HG03469 (cell line): ENCODE data around the gene CUEDC1.
A peak's percentile ranks its signal among the peaks of the same experiment; 100 is the strongest.

Experiments
- ATAC-seq: cut with Tn5 transposase; IDR thresholded peaks from one replicate; pipeline ENCODE4 v1.9.1; 2021; ENCODE audit warnings: mild to moderate bottlenecking, moderate library complexity, moderate number of reproducible peaks; ENCODE audit not compliant: unreplicated experiment

CUEDC1 gene

DNA sequence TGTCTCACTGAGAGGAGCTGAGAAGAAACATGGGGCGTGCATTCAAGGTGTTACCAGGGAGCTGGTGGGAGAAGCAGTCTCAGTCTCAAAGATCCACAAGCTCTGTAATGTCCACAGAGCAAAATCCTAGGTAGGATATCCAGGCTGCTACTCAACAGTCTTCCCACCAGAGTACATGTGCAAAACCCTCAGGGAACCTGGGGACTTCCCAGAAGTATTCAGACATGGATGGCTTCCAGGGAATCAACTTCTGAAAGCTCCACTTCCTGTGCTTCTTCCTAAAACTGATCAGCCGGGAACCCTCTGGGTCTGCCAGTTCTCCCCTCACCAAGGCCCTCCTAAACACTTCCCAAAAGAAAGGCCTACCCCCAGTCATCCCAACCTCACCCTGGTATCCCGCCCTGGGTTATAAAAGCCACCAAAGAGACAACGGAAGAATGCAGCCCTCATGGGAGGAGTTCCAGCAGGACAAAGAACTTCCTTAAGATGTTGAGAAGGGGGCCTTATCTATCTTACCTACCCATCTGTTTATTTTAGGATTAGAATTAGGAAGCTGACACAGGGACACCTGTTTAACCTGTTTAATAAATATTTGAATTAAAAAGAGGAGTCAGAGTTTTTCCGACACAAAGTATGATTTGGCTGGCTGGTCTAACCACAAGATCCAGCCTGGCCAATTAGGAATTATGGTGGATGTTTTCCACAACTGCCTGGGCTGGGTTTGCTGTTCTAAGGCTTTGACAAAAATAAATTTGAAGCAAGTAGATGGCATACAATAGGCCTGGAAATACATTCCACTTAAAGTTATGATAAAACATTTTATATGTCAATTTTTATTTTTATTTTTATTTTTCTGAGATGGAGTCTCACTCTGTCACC, 37.0 kb downstream of the CUEDC1 start:
- ATAC-seq = no peak

DNA sequence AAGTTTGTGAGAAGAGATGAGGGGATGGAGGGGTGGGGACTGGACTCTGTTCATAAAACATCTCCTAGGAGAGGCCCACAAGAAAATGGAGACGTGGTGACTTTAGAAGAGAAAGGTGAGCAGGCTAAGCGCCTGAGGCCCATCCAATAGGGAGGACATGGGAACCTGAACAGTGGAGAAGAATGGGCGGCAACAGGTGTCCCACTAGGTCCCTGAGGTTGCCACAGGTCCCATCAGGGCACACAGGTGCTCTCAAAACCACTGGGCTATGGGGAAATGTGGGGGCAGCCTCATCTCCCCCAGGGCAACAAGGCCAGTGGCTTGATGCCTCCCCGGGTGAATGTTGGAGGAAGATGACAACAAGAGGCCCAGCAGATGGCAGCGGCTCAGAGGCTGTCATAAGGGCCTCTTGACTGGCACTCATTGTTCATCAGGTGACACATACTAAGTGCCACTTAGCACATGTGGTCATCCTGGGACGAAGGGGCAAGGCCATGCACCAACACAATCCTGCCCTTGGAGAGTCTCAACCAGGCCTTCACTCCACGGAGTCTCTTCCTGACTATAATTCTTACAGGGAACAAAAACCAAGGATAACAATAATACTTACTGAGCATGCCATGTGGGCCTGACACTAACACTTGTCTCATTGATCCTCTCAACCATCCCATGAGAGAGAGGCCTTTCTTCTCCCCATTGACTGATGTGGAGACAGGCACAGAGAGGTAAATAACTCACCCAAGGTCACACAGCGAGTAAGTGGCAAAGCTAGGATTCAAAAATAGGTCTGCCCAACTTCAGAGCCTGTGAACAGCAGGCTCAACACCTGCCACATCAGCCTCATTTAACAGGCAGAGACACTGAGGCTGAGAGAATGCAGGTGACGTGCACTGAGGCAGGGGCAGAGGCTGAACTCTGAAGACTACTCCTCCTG, 38.0 kb downstream of the CUEDC1 start:
- ATAC-seq = no peak

DNA sequence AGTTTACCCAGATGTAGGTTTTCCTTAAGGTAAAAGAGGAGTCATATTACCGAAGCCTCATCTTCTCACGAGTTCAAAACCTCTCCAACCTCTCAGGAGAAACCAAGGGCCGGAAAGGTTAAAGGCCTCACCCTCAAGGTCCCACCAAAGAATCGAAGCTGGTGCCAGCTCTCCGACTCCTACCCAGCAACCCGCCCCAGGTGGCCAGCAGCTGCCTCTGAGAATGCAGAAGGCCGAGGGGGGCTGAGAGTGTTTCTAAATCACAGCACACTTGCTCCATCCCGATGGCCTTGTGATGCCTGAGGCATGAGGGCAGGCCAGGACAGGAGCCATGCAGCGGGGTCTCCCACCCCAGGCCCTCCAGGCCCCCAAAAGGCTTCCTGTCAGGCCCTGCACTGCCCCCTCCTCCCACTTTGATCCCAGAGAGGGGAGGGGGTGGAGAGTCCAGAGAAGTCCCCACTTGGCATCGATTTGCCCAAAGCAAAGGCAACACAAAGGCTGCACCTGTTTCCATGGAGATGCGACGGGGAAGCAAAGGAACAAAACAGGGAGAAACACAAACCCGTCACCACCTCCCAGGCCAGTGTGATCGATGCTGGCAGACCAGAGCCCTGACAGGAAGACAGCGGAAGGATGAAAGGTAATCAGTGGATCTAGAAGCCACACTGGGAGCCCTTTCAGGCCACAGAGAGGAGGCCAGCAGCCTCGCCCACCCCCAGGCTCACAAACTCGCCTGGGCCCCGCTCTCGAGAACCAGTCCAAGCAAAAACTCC, 39.0 kb downstream of the CUEDC1 start:
- ATAC-seq = no peak

DNA sequence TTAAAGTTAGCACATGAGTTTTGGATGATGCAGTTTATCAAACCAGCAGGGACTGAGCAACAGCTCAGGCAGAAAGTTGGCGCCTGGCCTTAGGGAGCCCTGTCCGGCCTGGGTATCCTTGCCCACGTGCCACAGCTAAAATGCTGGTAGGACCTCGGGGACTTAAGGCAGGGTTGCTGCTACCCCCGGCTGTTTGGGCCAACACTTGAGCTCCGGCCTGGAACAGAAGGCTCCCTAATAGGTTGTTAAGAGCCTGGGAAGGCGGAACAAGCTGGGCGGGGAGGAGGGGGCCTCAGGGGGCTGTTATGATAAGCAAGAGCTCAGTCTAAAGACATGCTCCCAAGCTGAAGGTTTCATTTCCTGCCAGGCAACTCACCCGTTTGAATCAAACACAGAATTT, 39.7 kb downstream of the CUEDC1 start:
- no peak for ATAC-seq

DNA sequence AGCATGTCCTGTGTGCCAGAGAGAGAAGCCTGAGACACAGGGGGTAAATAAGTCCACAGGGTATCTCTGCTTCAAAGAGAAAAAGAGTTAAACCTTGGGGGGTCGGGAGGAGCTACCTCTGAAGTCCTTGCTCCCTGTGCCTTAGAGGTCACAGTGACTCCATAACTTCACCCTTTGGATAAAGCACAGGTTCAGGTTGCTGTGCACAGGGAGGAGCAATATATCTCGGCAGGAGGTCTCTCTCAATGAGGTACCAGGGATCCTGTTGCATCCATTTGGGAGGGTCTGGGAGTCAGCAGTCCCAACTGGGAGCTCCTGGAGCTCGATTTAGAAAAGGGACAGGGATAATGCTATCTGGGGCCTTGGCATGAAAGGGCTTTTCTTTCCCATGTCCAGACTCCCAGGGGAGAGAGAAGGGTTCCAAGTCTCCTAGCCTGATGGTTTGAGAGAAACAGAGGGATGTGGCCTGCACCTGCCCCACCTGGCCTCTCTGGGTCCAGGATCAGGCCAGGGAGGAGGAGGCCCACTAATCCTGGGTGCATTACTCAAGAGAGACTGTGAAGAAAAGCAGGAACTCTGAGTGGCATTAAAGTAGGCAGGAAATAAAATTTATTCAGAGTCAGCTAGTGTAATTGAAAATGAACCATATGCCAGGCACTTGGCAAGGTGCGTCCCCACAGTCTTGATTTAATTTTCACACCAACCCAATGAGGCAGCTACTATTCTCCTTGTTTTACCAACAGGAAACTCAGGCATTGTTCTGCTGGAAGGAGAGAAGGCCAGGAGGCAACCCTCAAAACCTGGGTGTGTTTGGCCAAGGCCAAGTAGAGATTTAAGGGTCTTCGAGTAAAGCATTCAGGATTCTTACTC, 40.7 kb downstream of the CUEDC1 start:
- no peak for ATAC-seq

DNA sequence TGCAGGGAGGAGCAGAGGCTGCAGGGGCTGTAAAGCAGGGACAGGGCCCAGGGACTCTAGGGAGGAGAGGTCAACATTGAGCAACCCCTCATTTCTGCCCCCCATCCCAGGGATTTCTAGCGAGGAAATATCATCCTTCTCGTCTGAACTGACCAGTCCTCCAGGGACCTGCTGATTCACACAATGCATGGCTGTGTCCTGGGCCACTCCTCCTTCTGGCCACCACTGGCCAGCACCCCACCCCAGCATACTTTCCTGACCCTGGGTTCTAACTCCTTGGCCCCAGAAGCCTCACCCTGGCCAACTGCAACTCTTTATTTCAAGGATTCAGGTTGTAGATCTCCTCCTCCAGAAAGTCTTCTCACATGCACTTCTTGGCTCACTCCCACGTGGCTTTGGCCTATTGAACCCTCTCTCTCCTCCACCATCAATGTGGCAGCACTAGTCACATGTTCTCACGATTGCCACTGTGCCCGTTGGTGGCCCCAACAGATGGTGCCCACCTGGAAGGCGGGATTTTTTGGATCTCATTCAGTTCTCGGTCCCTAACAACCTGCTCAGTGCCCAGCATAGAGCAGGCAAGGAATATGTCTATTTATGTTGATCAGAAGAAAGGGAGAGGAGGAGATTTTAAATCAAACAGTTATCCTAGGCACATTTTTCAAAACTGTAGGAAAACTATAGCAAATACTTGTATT, 41.5 kb downstream of the CUEDC1 start:
- no peak for ATAC-seq

DNA sequence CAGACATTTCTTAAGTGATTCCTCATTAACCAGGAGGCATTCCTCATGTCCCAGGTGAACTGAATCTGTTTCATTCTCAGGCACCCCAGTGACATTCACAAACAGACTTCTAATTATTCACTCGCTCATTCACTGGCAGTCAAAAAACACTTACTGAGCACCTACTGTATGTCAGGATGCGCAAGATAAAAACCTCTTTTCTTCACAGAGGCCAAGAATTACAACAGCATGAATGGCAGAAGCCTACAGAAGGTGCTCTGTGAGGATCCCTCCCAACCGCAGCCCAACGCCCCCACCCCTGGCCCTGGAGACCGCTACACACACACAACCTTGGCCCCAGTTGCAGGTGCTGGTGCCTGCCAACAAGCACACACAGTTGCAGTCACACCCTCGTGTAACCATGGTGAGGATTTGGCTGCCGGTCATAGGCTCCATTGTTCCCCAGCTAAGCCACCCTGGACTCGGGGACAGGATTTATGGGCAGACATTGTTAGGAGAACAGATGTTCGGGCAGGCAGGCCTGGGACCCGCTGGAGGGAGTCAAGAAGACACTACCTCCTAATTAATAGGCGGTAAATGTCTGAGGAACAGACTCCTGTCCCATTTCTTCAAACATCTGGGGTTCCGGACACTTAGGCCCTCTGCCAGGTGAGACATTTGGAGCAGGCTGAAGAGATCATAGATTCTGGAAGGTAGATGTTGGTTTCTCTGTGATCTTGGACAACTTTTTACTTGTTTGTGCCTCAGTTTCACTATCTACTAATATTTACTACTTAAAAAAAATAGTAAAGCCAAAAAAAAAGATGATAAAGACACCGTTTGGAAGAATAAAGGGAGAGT, 43.2 kb downstream of the CUEDC1 start:
- no peak for ATAC-seq

DNA sequence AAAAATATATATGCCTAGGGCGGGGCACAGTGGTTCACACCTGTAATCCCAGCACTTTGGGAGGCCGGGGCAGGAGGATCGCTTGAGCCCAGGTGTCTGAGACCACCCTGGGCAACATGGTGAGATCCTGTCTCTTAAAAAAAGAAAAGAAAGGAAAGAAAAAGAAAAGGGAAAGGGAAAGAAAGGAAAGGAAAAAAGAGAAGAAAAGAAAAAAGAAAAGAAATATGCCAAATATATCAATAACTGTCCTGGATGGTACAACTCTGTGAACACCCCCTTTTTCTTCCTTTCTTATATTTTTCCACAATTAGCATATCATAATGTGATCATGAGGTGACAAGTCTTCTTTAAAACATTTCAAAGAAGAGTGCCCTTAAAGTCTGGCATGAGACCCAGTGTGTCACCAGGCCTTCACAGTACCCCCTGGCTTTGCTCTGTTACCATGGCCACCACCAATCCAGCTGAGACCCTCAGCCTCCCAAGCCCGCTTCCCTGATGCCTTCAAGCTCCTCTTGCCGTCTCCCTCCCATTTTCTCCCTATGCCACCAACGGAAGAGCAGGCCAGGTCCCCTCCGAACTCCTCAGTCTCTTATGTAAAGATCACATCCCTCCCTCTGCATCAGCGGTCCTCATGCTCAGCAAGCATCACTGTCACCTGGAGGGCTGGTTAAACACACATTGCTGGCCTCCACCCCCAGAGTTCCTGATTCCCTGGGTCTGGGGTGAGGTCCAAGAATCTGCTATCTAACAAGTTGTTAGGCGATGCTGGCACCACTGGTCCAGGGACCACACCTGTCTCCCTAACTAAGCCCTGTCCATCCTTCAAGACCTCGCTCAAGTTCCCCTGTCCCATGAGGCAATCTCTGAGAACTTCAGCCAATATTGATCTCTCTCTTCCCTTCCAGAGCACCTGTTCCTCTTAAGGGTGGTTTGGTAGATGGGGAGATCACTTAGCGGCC, 44.5 kb downstream of the CUEDC1 start:
- ATAC-seq = no peak

DNA sequence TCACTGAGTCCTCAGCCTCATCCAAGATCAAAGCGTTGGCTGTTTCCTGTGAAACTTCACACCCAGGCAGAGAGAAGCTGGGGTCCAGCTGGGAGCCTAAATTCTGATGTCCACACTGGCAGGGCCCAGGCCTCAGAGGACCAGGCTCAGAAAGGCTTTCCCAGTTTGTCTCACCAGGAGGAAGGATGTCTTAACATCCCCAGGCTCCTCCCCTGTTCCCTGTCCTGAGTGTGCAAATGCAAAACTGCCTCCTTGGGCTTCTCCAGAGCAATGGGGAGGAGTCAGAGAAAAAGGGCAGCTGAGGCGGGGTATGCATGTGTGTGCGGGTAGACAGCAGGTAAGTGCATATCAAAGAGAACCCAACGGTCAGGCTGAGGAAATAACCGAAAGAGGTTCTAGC, 45.7 kb downstream of the CUEDC1 start:
- no peak for ATAC-seq

DNA sequence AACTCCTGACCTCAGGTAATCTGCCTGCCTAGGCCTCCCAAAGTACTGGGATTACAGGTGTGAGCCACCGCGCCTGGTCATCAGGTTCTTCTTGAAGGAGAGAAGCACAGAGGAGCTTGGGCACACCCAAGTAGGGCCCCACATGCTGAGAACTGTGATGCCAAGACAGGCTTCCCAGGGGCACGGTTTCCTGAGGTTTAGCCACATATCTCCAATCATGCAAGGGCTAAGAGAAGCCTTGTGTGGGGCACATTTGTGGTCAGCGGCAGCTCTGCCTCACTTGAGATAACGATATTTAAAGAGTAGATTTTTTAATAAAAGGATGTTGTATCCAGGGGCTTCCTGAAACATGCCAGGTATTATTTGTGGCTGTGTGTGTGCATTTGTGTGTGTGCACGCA, 46.9 kb downstream of the CUEDC1 start:
- ATAC-seq = no peak

DNA sequence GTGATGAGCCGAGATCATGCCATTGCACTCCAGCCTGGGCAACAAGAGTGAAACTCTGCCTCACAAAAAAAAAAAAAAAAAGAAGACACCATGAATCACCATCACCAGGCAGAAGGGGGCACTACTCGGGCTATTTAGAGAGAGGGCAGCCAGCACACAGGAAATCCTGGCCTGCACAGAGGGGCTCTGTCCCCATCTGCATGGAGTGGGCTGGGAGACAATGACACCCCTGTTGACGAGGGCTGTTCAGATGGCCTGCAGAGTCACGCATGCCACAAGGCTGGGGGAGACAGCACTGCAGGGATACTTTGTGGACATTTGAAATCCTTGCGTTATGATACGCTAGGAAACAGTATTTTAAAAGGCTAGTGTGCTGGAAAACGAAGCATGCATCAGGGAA, 48.3 kb downstream of the CUEDC1 start:
- ATAC-seq = no peak

DNA sequence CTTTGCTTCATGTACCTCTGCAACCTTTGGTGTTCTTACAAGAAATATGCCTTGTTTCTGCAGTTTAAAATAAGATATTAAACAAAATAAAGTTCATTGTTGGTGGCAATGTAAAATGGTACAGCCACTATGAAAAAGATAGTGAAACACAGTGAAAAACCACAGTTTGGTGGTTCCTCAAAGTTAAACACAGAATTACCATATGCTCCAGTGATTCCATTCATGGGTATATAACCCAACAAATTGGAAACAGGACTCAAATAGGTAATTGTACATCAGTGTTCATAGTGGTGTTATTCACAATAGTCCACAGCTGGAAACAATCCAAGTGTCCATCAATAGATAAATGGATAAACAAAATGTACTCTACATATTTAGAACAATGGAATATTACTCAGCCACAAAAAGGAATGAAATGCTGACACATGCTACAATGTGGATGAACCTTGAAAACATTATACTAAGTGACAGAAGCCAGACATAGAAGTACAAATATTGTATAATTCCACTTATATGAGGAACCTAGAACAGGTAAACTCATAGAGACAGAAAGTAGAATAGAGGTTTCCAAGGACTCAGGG, 49.2 kb downstream of the CUEDC1 start:
- ATAC-seq = no peak

DNA sequence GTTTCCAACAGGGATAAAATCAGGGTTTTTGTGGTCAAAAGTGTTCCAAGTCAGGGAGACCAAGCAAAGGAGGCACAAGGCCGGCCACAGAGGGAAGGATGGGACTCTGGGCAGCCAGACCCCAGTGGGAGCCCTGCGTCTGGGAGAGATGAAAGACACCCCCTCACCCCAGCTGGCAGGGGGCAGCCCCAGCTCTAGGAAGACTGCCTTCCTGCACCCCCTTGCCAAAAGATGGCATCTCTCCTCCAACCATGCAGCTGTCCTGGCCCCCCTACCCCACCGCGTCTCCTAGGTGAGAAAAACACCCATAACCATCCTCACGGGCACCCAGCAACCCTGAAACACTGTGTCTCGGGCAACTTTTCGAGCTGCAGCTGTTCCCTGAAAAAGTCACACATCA, 51.3 kb downstream of the CUEDC1 start:
- no peak for ATAC-seq

DNA sequence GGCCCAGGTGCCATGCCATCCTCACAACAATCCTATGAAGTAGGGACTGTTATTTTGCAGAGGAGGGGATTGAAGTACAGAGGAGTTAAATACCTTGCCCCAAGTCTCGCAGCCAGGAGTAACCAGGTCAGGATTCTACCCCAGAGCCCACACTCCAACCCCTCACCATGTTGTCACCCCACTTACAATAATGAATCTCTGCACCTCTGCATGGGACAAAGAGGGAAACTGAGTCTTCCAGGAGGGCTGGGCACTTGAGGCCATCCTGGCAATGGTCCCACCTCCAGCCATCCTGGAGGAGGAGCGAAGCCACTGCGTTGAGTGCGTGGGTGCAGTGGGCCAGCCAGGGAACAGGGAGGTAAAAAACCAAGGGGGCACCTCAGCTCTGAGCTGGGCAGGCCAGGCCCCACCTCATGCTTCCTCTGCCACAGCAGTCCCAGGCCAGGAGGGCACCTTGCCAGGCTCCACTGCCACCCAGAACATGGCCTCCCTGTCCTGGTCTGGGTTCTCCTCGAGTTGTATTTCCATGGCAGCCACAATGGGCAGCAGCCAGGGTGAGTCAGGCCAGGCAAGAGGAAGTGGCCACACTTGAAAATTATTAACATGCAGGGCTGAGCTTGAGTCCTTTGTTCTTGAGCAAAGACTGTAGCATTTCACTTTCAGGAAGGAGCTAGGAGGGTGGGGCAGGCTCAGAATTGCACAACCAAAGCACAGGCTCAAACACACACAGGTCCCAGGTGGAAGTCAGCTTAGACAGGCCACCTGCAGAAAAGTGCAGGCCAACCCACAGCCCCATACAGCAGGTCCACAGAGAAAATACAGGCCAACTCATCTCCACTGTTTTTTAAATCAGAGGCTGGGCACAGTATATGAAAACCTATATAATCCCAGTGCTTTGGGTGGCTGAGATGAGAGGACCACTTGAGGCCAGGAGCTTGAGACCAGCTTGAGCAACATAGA, 52.1 kb downstream of the CUEDC1 start:
- peak; percentile 33 for ATAC-seq

DNA sequence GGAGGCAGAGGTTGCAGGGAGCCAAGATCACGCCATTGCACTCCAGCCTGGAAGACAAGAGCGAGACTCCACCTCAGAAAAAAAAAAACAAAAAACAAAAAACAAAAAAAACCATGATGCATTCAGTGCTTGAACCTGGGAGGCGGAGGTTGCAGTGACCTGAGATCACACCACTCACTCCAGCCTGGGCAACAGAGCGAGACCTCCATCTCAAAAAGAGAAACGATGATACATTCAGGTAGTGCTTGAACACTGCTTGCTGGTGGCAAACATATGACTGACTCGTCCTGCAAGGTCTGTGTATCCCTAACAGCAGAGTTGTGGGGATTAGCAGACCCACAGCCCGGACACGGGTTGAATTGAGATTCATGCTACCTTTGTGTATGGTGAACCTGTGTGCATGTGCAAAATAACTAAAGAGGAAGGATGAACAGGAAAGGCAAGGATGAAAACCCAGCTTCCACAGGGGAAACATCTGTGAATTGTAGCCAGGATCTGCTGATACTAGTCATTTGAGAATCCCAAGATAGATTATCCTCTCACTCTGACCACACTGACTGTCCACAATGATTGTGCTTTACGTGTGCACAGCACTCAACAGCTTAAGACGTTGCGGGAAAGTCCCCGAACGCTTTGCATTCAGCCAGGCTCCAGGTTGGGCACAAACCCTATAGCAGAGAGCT, 53.0 kb downstream of the CUEDC1 start:
- peak; percentile 41 for ATAC-seq
